Stimulated activated CD4-positive, alpha-beta T cell treated with anti-CD3 and anti-CD28 coated beads, Interleukin-15, amount 100 ng/mL, for 24 hours (primary cell): ENCODE measurements around the gene SCNN1G.
"Not testable (repeated sequence)": the region's sequence is repeated elsewhere in the genome, so short reads cannot be mapped to it uniquely, and the experiment has no call there.

Experiments
- DNase-seq: peaks from one replicate; pipeline ENCODE4 v3.0.0-alpha.2; 2020

SCNN1G gene, protein sequence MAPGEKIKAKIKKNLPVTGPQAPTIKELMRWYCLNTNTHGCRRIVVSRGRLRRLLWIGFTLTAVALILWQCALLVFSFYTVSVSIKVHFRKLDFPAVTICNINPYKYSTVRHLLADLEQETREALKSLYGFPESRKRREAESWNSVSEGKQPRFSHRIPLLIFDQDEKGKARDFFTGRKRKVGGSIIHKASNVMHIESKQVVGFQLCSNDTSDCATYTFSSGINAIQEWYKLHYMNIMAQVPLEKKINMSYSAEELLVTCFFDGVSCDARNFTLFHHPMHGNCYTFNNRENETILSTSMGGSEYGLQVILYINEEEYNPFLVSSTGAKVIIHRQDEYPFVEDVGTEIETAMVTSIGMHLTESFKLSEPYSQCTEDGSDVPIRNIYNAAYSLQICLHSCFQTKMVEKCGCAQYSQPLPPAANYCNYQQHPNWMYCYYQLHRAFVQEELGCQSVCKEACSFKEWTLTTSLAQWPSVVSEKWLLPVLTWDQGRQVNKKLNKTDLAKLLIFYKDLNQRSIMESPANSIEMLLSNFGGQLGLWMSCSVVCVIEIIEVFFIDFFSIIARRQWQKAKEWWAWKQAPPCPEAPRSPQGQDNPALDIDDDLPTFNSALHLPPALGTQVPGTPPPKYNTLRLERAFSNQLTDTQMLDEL

DNA sequence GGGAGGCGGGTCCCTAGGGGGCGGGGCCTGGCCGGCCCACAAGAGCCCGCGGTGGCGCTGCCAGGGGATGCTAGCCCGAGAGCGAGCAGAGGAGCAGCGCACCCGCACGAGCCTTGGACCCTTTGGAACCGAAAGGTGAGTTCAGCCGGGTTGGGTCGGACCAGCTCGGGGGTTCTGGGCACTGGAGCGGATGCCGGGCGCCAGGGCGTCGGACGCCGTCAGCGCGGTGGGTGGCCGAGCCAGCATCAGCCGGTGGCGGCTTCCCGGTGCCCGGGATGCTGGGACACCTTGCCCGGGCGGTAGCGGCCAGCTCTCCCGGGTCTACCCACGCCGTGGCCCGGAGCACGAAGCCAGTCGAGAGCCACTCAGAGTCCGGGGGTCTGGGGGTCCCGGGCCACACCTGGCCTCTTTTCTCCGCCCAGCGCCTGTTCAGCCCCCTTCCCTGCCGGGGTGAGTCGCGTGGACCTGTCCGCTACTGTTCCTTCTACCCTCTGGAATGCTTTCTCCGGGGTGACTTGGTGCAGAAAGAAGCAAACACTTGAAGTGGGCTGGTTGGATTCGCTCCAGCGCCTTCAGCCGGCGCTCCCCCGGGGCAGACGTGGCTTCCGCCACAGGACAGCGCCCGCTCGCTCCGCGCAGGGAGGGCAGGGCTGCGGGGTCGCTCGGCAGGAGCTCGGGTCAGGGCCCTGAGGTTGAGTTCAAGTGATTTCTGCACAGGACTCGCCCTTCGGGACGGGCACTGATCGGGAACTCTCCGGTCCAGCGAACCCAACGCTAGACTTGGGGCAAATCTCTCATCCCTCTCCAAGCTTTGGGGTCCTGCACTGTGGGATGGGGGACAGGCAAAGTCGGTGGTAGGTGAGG lies at the start of gene SCNN1G:
SCNN1G (plus strand) TSS at position 67 of the 864 bp plus-strand sequence. CDS start 3,527 bp downstream, outside the sequence.
- DNase-seq = no peak

DNA sequence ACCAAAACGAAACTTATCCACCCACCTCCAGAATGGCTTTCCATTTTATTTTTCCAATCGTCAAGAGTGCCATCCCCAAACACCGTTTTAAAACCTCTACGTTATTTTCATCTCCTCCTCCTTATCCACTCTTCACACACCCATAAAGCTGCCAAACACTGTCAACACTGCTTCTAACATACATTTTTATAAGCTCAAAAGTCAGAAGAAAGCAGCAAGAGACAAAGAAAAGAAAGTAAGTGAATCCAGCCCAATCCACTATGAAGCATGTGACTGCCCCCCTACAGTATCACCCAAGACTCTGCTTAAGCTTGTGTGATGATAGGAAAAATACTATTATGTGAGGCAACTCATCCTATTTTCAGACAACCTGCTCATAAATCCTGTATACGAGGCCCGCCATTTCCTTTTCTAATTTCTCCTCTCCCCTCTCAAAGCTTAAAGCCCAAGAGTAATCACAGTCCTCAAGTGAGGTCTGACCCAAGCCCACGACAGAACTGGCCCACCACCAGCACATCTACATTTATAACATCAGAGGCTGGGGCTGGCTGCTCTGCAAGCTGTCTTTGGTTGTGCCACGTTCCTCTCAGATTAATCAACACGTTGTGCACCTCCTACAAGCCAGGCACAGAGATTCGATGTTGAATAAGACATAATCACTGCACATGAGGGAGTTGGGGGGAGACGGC lies 49.6 kb upstream of the SCNN1G start:
- no peak for DNase-seq

DNA sequence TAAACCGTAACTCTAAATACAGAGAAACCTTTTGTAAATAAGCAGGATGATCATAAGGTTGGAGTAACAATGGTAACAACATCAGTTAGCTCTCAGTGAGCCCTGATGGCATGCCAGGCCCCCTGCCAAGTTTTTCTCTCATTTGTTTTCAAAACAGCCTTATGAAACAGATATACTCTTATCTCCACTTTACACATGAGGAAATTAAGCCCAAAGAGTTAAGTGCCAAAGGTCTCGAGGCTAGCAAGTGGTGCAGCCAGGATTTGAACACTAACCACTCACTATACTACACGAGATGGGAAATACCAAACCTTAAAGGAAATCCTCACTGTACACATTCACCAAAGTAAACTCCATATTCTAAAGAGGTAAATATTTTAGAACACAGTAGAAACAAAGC lies 48.3 kb upstream of the SCNN1G start:
- no peak for DNase-seq

DNA sequence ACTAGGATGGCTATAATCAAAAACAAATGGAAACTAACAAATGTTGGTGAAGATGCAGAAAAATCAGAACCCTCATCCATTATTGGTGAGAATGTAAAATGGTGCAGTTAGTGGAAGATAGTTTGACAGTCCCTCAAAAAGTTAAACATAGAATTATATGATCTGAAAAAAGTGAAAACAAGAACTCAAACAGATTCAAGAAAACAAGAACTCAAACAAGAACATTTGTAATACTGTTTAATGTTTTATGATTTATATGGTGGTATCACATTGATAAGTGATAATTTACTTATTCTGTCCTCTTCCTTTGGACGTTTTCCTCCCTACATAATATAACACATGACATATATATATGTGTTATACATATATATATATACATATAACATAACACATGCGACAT lies 45.3 kb upstream of the SCNN1G start:
- DNase-seq = no peak

DNA sequence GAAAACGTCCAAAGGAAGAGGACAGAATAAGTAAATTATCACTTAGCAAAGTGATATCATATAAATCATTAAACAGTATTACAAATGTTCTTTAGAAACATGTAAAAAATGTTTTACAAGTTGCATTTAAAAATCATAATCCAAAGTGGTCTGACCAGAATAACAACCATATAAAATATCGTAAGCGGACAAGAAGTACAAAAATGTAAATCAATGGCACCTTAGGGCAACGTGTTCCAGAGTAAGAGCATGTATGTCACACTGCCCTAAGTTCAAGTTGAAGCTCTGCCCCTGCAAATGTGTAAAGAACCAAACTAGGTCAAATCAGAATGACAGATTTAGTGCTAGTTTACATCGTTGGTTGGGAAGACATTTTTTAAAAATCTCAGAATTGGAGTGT lies 44.7 kb upstream of the SCNN1G start:
- no peak for DNase-seq

DNA sequence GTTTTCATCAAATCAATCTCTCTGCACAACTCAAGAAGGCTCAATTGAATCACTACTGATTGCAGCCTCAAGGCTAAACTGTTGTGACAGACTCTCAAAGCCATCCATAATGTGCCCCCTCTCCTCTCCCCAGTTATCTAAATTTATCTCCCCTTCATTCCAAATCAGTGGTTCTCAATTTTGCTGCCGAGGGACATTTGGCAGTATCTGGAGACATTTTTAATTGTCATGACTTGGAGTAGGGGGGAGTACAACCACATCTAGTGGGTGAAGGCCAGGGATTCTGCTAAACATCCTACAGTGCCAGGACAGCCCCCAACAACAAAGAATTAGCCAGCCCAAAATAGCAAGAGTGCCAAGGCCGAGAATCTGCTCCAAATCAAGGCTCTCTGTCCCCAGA lies 42.4 kb upstream of the SCNN1G start:
- DNase-seq = no peak

DNA sequence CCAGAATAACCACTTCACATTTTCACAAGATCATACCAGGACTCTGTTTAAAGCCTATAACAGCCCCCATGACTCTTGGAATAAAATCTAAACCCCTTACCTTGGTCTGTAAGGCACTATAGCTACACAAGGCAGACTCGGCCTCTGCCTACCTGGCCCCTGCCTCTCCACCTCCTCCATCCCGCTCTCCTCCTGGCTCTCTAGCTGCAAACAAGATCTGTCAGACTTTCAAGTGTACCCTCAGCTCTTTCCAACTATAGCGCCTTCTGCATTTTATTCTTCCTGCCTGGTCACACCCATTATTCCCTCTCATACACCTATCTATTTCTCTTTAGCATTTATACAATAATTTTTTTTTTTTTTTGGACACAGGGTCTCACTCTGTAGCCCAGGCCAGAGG lies 41.5 kb upstream of the SCNN1G start:
- DNase-seq = no peak

DNA sequence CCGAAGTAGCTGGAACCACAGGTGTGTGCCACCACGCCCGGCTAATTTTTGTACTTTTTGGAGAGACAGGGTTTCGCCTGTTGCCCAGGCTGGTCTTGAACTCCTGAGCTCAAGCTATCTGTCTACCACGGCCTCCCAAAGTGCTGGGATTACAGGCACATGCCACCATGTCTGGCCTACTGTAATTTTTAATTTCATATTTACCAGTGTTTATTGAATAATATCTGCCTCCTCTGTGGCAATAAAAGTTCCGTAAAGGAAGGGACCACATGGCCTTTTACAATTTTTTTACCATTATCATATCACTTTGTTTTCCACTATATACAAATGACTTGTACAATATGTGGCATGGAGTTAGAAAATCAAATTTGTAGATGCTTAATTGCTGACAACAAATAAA lies 41.0 kb upstream of the SCNN1G start:
- DNase-seq = no peak

DNA sequence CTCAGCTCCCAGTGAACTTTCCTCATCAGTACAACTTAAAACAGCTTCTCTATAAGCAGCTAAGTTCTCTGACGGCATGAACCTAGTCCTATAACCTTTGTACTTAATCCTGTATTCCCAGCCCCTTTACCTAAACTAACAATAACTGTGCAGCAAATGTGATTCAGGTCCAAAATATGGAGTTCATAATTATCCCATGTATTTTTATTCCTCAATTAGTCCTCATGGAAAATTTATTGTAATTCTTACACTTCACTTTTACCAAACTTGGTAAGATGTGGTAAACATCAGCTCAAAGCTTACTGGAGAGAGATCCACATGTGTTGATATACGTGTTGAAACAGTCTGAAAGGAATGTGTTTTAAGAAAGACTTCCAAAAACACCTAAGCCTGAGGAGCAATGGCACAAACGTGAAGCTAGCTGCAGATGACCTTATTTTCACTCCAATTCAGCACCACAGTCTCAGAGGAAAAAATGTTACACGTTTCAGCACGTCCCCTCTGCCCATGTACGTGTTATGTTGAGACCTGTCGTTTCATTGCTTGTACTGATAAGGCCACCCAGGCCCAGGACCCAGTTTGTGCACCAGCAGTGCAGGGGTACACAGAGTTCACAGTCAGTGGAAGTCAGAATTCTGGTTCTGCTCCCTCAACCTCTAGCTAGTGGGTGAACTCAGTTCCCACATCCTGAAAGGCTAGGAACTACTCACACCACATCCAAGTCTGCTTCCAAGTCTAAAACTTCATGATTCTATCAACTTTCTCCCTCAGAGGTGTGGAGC lies 40.4 kb upstream of the SCNN1G start:
- DNase-seq = no peak

DNA sequence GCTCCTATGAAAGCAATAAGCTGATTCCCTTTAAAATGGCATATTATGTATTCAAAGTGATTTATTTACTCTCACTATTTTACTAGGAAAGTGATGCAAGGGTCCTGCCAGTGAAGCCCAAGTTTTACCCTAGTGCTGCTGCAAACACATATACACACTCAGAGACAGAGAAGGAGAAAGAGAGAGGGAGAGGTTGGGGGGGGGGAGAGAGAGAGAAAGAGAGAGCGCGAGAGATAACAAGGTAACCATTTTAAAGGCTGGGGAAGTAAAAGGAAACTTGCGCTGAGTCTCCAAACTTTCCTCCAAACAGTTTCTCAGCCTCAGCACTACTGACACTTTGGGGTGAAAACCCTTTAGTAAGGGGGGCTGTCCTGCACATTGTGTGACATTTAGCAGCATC lies 39.2 kb upstream of the SCNN1G start:
- no peak for DNase-seq

DNA sequence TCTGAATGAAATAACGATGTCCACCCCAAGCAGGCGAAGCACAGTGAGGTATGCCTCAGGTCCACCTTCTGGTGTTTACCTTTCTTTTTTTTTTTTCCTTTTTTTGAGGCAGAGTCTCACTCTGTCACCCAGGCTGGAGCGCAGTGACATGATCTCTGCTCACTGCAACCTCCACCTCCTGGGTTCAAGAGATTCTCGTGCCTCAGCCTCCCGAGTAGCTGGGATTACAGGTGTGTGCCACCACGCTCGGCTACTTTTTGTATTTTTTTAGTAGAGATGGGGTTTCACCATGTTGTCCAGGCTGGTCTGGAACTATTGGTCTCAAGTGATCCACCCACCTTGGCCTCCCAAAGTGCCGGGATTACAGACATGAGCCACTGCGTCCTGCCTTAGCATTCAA lies 38.2 kb upstream of the SCNN1G start:
- not testable (repeated sequence) for DNase-seq

DNA sequence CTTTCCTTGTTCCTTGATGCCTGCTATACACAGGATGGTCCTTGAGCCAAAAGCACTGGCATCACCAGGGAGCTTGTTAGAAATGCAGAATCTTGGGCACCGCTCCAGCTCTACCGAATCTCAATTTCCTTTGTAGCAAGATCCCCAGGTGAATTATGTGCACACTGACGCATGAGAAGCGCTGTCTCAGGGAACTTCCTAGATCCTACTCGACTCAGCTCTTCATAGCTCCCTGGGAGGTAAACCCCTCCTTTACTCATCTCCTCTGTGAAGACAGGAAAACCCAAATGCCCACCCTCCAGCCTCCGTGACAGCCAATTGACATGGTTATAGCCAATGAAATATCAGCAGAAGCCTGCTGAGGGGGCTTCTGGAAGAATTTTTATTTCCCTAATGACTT lies 37.4 kb upstream of the SCNN1G start:
- DNase-seq = no peak

DNA sequence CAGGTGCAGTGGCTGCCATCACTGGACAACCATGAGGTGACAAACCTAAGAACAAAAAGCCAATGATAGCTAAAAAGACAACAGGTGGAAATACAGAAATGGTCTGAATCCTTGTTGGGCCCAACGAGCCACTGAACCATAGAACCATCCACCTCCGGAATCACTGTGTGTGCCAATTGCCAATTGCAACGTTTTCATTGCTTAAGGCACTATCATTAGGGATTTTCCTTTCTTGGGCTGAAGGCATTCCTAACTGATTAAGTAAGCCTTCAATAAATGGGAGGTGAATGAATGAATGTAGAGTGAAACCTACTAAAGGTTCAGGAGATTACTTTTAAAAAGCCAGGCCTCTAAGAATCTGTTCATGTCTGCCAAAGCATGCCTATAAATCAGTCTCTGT lies 36.9 kb upstream of the SCNN1G start:
- DNase-seq = no peak

DNA sequence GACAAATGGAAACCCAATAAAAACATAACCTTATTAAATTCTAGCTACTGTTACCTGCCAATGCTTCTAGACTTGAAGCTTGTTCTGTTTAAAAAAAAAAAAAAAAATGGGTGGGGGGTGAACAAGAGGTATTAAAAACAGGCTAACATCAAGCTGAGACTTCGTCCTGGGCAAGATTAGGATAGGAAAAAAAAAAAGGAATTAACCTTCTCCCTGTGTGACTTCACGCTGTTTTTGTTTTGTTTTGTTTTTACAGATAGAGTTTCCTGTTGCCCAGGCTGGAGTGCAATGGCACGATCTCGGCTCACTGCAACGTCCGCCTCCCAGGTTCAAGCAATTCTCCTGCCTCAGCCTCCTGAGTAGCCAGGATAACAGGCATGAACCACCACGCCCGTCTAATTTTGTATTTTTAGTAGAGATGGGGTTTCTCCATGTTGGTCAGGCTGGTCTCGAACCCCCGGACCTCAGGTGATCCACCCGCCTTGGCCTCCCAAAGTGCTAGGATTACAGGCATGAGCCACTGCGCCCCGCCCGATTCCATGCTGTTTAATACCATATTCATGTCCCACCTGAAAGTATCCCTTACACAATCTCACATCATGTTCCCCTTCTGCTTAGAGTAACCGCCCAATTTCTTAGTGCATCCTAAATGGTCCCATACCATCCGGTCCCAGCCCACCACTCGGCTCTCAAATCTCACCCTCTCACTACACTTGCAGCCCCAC lies 35.5 kb upstream of the SCNN1G start:
- DNase-seq = no peak

DNA sequence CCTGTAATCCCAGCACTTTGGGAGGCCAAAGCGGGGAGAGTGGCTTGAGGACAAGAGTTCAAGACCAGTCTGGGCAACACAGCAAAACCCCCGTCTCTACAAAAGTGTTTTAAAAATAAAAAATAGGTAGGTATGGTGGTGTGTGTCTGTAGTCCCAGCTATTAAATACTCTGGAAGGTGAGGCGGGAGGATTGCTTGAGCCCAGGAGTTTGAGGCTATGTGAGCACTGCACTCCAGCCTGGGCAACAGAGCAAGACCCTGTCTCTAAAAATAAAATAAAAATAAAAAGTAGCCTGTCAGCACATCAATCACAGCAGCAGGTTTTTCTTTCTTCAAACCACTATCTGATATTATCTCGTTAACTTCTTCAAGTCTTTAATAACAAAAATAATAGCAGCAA lies 34.9 kb upstream of the SCNN1G start:
- no peak for DNase-seq

DNA sequence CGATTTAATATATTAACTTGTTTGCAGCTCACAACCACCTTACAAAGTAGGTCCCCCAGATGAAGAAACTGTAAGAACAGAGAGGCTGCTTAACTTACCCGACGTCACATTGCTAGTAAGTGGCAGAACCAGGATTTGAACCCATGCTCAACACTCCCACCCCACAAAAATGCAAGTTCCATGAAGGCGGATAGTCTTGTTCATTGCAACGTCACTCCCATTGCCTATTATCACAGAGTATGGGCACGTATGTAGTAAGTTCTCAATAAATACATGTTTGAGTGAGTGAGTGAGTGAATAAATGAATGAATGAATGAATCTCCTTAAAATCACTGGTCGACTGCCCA lies 34.4 kb upstream of the SCNN1G start:
- DNase-seq = no peak

DNA sequence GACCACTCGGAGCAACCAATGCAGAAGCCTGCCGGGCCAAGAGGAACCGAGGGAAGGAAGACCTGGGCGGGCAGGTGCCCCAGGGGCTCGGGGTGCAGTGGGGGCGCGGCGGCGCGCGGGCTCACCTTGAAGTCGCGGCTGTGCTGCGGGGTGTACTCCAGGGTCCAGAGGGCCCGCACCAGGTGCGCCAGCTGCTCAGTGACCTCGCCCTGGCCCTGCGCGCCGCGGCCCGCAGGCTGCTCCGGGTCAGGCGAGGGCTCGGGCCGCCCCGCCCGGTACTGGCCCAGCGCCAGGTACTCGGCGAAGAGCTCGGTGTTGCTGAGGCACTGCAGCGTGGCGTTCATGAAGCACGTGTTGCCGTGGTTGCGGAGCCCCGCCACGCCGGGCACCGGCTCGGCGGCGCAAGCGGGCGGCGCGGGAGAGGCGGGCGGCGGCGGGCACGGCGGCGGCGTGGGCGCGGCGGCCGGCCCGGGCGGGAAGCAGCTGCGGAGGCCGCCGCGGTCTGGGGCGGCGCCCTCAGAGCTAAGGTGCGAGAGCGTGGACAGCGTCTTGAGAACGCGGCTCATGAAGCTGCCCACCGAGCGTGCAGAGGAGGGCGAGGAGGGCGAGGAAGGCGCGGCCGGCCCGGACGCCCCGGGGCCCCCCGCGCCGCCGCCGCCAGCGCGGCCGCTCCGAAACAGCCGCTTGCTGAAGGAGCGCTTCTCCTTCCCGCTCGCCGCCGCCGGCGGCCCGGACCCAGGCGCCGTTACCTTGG lies 33.9 kb upstream of the SCNN1G start:
- DNase-seq = peak; percentile 65

DNA sequence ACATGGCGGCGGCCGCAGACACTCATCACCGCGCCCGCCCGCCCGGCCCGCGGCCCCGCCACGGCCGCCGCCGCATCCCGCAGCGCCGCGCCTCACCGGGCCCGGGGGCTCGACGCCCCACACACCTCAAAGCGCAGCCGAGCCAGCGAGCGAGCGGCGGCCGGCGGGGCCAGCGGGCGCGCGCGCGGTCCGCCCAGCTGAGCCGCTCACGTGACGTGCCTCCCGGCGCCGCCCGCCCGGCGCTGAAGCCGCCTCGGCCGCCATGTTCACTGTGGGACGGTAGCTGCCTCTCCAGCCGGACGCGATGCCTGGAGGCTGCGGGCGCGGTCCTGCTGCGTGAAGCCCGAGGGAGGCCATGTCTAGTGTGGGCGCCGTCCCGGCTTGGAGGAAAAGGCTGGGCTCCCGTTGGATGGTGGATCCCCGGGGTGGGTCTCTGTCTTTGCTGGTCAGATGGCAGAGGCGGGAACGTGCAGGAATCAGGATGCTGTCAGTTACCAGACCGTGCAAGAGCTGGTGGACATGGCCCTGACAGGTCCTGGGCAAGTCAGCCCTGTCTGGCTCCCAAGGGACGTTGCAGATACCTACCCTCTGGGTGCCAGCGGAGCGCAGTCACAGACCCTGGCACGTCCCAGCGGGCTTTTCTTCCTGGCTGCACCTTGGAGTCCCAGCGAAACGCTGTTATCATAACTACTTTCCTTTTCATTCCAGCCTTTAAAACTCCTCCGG lies 33.1 kb upstream of the SCNN1G start, which contains the start of gene USP31:
USP31 (minus strand) TSS at position 186 of the 726 bp plus-strand sequence; CDS start at position 4, 182 bp downstream.
- peak; percentile 95 for DNase-seq

DNA sequence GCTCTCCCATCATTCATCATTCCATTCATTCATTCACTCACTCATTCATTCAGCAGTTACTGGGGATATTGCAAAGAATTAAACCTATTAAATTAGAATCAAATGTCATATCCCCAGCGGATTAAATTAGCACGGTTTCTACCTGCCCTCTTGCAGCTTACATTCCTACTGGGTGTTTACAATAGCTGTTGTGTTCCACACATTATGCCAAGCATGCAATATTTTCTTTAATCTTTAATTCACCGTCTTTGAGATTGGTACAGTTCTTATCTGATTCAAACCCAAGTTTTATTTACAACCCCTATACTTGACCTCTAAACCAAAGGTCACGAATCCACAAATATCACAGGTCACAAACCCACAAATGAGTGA lies 32.6 kb upstream of the SCNN1G start:
- DNase-seq = no peak
